Measurements from ENCODE around the gene TGFBR1.

The TGFBR1 gene

GRCh38 chr9:99167694-99168093, 62.8 kb downstream of the TGFBR1 start:
- TF ChIP-seq CTCF (IDR thresholded peaks at IDR 0.05; ENCODE audit: borderline replicate concordance, insufficient read depth, low read depth, low read length) = no peak
- H3K4me3 ChIP-seq (ENCODE audit: low read depth, low read length) = no peak overlapping the region

GRCh38 chr9:99169086-99169485, 64.2 kb downstream of the TGFBR1 start:
- no peak for TF ChIP-seq CTCF (IDR thresholded peaks at IDR 0.05; ENCODE audit: borderline replicate concordance, insufficient read depth, low read depth, low read length)
- no peak overlapping the region for H3K4me3 ChIP-seq (ENCODE audit: low read depth, low read length)

GRCh38 chr9:99169982-99170761, 65.3 kb downstream of the TGFBR1 start:
- TF ChIP-seq CTCF (IDR thresholded peaks at IDR 0.05; ENCODE audit: borderline replicate concordance, insufficient read depth, low read depth, low read length) = no peak
- no peak overlapping the region for H3K4me3 ChIP-seq (ENCODE audit: low read depth, low read length)

GRCh38 chr9:99171225-99172123, 66.6 kb downstream of the TGFBR1 start:
- no peak overlapping the region for H3K4me3 ChIP-seq (ENCODE audit: low read depth, low read length)
- no peak for TF ChIP-seq CTCF (IDR thresholded peaks at IDR 0.05; ENCODE audit: borderline replicate concordance, insufficient read depth, low read depth, low read length)

- TF ChIP-seq CTCF (IDR thresholded peaks at IDR 0.05; ENCODE audit: borderline replicate concordance, insufficient read depth, low read depth, low read length) = no peak
- H3K4me3 ChIP-seq (ENCODE audit: low read depth, low read length) = no peak overlapping the region
Observed at GRCh38 chr9:99172124-99173091, 67.5 kb downstream of the TGFBR1 start.

GRCh38 chr9:99173570-99174504, 68.9 kb downstream of the TGFBR1 start:
- H3K4me3 ChIP-seq (ENCODE audit: low read depth, low read length) = no peak overlapping the region

More at GRCh38 chr9:99173570-99174504, 68.9 kb downstream of the TGFBR1 start:
- TF ChIP-seq CTCF (IDR thresholded peaks at IDR 0.05; ENCODE audit: borderline replicate concordance, insufficient read depth, low read depth, low read length) = no peak

All from GM12875 (cell line).